ENCODE results near the gene PKN2. TPM values are rescaled to one million over a fixed set of nuclear protein-coding genes. Genes with fewer than 3 reads are reported as not detected.

Gene PKN2
- total and polyA plus RNA-seq, 2 experiments from 2014 or later = 14.6 to 29.4 TPM

- Mint-ChIP-seq H3K9me3 (no peaks in the 10 kb centered on the region), H3K4me1 (peaks cover 21% of the 10 kb centered on the region; the same call in 2 of the 3 replicates), H3K27ac (no peak overlapping the region), H3K36me3 (ENCODE audit: low read depth) (peaks cover 11% of the 10 kb centered on the region; the same call in 2 of the 3 replicates), H3K4me3 (no peak overlapping the region), H3K27me3 (ENCODE audit: insufficient read depth, low read depth, poor library complexity) (peaks cover 3% of the 10 kb centered on the region)
- peaks cover 99% of the 10 kb centered on the region for H3K79me2 ChIP-seq (replicated peaks; ENCODE audit: insufficient read depth)
- no peak for DNase-seq (ENCODE audit: low spot score)
- no peak overlapping the region for H3K4me3 ChIP-seq
- H3K4me2 ChIP-seq = no peak overlapping the region
- no peak for ATAC-seq
- no peak overlapping the region for H2AFZ ChIP-seq
- H3F3A ChIP-seq (replicated peaks; ENCODE audit: low read depth) = no peaks in the 10 kb centered on the region
- no peaks in the 10 kb centered on the region for H3K27me3 ChIP-seq (ENCODE audit: insufficient read depth)
- TF ChIP-seq EZH2 (IDR thresholded peaks at IDR 0.05; ENCODE audit: low read depth, unreplicated experiment) (no peak), CTCF (conservative IDR thresholded peaks at IDR 0.05; ENCODE audit: low read depth in 2 of 2) (no peak), ETS1 (IDR thresholded peaks at IDR 0.05) (no peak), REST (IDR thresholded peaks at IDR 0.05; ENCODE audit: unreplicated experiment) (no peak), ZNF462 (CRISPR knock-in tag; IDR thresholded peaks at IDR 0.05) (no peak), POLR2AphosphoS5 (IDR thresholded peaks at IDR 0.05; ENCODE audit: low read depth) (no peak), JUNB (IDR thresholded peaks at IDR 0.05; ENCODE audit: unreplicated experiment) (no peak), STAT1 (IDR thresholded peaks at IDR 0.05; ENCODE audit: unreplicated experiment) (no peak), ZNF331 (CRISPR knock-in tag; IDR thresholded peaks at IDR 0.05; ENCODE audit: low read depth) (no peak)
- H3K27ac ChIP-seq (ENCODE audit: low read depth) = no peak overlapping the region
- no peaks in the 10 kb centered on the region for H3K36me3 ChIP-seq (ENCODE audit: insufficient read depth)
- H3K4me1 ChIP-seq (ENCODE audit: insufficient read depth) = peaks cover 16% of the 10 kb centered on the region
- H4K20me1 ChIP-seq (replicated peaks; ENCODE audit: insufficient read depth) = peaks cover 25% of the 10 kb centered on the region
- no peaks in the 10 kb centered on the region for H3K9me2 ChIP-seq (ENCODE audit: insufficient read depth)
These were observed 16.4 kb downstream of the PKN2 start for GRCh38 chr1:88700425-88701013.

Data from GM23338 (cell line).